CD8-positive, alpha-beta memory T cell (primary cell): ENCODE results near the gene CACHD1. TPM values are rescaled to one million over a fixed set of nuclear protein-coding genes. Genes with fewer than 3 reads are reported as not detected.
A peak's percentile ranks its signal among the peaks of the same experiment; 100 is the strongest.
"Not testable (repeated sequence)": the region's sequence is repeated elsewhere in the genome, so short reads cannot be mapped to it uniquely, and the experiment has no call there.

Experiments
- CTCF ChIA-PET: fragments of 350-600 bp; sonication (Branson Sonifier 250); formaldehyde crosslinking; loops from one replicate; lab custom pipeline; 2021; ENCODE audit warnings: antibody characterized with exemption; lab: Charles Lee
- POLR2A ChIA-PET: fragments of 350-600 bp; sonication (Branson Sonifier 250); formaldehyde crosslinking; loops from one replicate; lab custom pipeline; 2021; ENCODE audit warnings: antibody characterized with exemption; lab: Charles Lee
- DNase-seq, 5 donors: peaks; one replicate each; pipeline versions ENCODE4 v3.0.0 to v3.0.0-alpha.2; 2020 to 2022; ENCODE audit warnings: mixed read lengths in 1 of 5
- H3K27ac ChIP-seq: one replicate; pipeline ENCODE4 v1.7.0; 2013; ENCODE audit warnings: low read depth, mild to moderate bottlenecking, low read length, moderate library complexity
- H3K27me3 ChIP-seq: 2 replicates; pipeline ENCODE4 v1.7.0; 2013; ENCODE audit warnings: low read length, mild to moderate bottlenecking; ENCODE audit not compliant: insufficient read depth, poor library complexity, severe bottlenecking
- H3K36me3 ChIP-seq: 2 replicates; pipeline ENCODE4 v1.7.0; 2013; ENCODE audit warnings: mild to moderate bottlenecking, low read length, moderate library complexity; ENCODE audit not compliant: insufficient read depth
- H3K4me1 ChIP-seq: 2 replicates; pipeline ENCODE4 v1.7.0; 2013; ENCODE audit warnings: mild to moderate bottlenecking, low read length, moderate library complexity; ENCODE audit not compliant: insufficient read depth
- H3K4me3 ChIP-seq: 2 replicates; pipeline ENCODE4 v1.7.0; 2013; ENCODE audit warnings: mild to moderate bottlenecking, low read length
- H3K9me3 ChIP-seq: 2 replicates; pipeline ENCODE4 v1.7.0; 2013; ENCODE audit warnings: mild to moderate bottlenecking, low read length
- H3K27ac Mint-ChIP-seq, 8 donors: one replicate each; pipeline ENCODE4 v1.8.0; 2020 to 2021; ENCODE audit warnings: mixed read lengths in 8 of 8, mild to moderate bottlenecking in 6 of 8, inconsistent platforms in 3 of 8, moderate library complexity in 3 of 8
- H3K27me3 Mint-ChIP-seq, 2 donors: one replicate each; pipeline ENCODE4 v1.8.0; 2020 to 2021; ENCODE audit warnings: mixed read lengths in 2 of 2, mild to moderate bottlenecking in 1 of 2, moderate library complexity in 1 of 2
- H3K36me3 Mint-ChIP-seq, 3 donors: one replicate each; pipeline ENCODE4 v1.8.0; 2020 to 2021; ENCODE audit warnings: mixed read lengths in 3 of 3, inconsistent platforms in 1 of 3, mild to moderate bottlenecking in 1 of 3
- H3K4me1 Mint-ChIP-seq, 3 donors: one replicate each; pipeline ENCODE4 v1.8.0; 2020 to 2021; ENCODE audit warnings: mixed read lengths in 3 of 3, inconsistent platforms in 1 of 3, mild to moderate bottlenecking in 1 of 3
- H3K4me3 Mint-ChIP-seq, 7 donors: one replicate each; pipeline ENCODE4 v1.8.0; 2020 to 2021; ENCODE audit warnings: mixed read lengths in 7 of 7, mild to moderate bottlenecking in 6 of 7, moderate library complexity in 4 of 7, inconsistent platforms in 2 of 7
- H3K9me3 Mint-ChIP-seq, 5 donors: one replicate each; pipeline ENCODE4 v1.8.0; 2020 to 2022; ENCODE audit warnings: mixed read lengths in 5 of 5, mild to moderate bottlenecking in 3 of 5, moderate library complexity in 2 of 5, inconsistent platforms in 1 of 5
- polyA plus RNA-seq: library from polyadenylated mRNA; unstranded; fragments of 300-500 nt; fragmentation: Illumina TruSeq; gene quantifications from one replicate; pipeline ENCODE4 v1.2.3, GENCODE V29; 2021
- total RNA-seq, 2 experiments: library from RNA; stranded (reverse); gene quantifications; one replicate each; pipeline ENCODE4 v1.2.3, GENCODE V29; 2021

CACHD1 gene
- total and polyA plus RNA-seq, 3 experiments from 2014 or later = 0.35 TPM; not detected in 1

- Mint-ChIP-seq H3K27ac (no peak overlapping the region), H3K4me3 (no peak overlapping the region), H3K36me3 (peaks cover 0 to 2% (median 0%) of the 10 kb centered on the region in 3 donors), H3K27me3 (peaks cover 4 to 33% of the 10 kb centered on the region in 2 donors), H3K4me1 (no peaks in the 10 kb centered on the region), H3K9me3 (no peaks in the 10 kb centered on the region)
- no peaks in the 10 kb centered on the region for H3K27me3 ChIP-seq
- H3K9me3 ChIP-seq = no peaks in the 10 kb centered on the region
- H3K36me3 ChIP-seq = no peaks in the 10 kb centered on the region
- CTCF ChIA-PET = interaction anchor here (1.7 kb wide), 1 partner anchor 128 kb away, joined by 3 read pairs; no protein-coding TSS in a partner anchor
- no peaks in the 10 kb centered on the region for H3K4me1 ChIP-seq
- no peak overlapping the region for H3K27ac ChIP-seq
- POLR2A ChIA-PET = no interaction called here
- H3K4me3 ChIP-seq = no peak overlapping the region
- DNase-seq = no peak
Observed at GRCh38 chr1:64696879-64697278, 226.9 kb downstream of the CACHD1 start.

- no peak for DNase-seq
- Mint-ChIP-seq H3K27me3 (peaks cover 7 to 42% of the 10 kb centered on the region in 2 donors), H3K4me1 (no peaks in the 10 kb centered on the region), H3K4me3 (no peak overlapping the region), H3K27ac (no peak overlapping the region), H3K9me3 (peaks cover 0 to 5% (median 0%) of the 10 kb centered on the region in 5 donors), H3K36me3 (peaks cover 0 to 2% (median 0%) of the 10 kb centered on the region in 3 donors)
- Histone ChIP-seq H3K27me3 (no peaks in the 10 kb centered on the region), H3K4me3 (no peak overlapping the region), H3K9me3 (no peaks in the 10 kb centered on the region), H3K4me1 (no peaks in the 10 kb centered on the region), H3K27ac (no peak overlapping the region), H3K36me3 (no peaks in the 10 kb centered on the region)
- POLR2A ChIA-PET = interaction anchor here (0.6 kb wide), 1 partner anchor 451 kb away, joined by 4 read pairs; no protein-coding TSS in a partner anchor
- CTCF ChIA-PET = interaction anchor here (1.1 kb wide), 1 partner anchor 10 kb away, joined by 3 read pairs; no protein-coding TSS in a partner anchor
Observed at GRCh38 chr1:64699327-64699726, 229.4 kb downstream of the CACHD1 start.

- H3K4me1 Mint-ChIP-seq = no peaks in the 10 kb centered on the region
- H3K9me3 Mint-ChIP-seq = peaks cover 0 to 5% (median 0%) of the 10 kb centered on the region in 5 donors
- H3K36me3 Mint-ChIP-seq = peaks cover 0 to 2% (median 0%) of the 10 kb centered on the region in 3 donors
- no peak for DNase-seq
- H3K9me3 ChIP-seq = no peaks in the 10 kb centered on the region
- peaks cover 4 to 38% of the 10 kb centered on the region in 2 donors for H3K27me3 Mint-ChIP-seq
- no peak overlapping the region for H3K27ac ChIP-seq
- ChIA-PET CTCF (no interaction called here), POLR2A (no interaction called here)
- no peak overlapping the region for H3K4me3 Mint-ChIP-seq
- H3K27me3 ChIP-seq = no peaks in the 10 kb centered on the region
- H3K36me3 ChIP-seq = no peaks in the 10 kb centered on the region
- no peaks in the 10 kb centered on the region for H3K4me1 ChIP-seq
- no peak overlapping the region for H3K4me3 ChIP-seq
- no peak overlapping the region for H3K27ac Mint-ChIP-seq
Observed at GRCh38 chr1:64701071-64701470, 231.1 kb downstream of the CACHD1 start.

GRCh38 chr1:64701886-64702285, 232.0 kb downstream of the CACHD1 start:
- ChIA-PET POLR2A (no interaction called here), CTCF (no interaction called here)
- Mint-ChIP-seq H3K4me3 (no peak overlapping the region), H3K4me1 (no peaks in the 10 kb centered on the region), H3K27me3 (peaks cover 4 to 38% of the 10 kb centered on the region in 2 donors), H3K9me3 (peaks cover 0 to 5% (median 0%) of the 10 kb centered on the region in 5 donors), H3K27ac (peak overlapping the region in 1 of 8 donors; percentile 51), H3K36me3 (peaks cover 0 to 2% (median 0%) of the 10 kb centered on the region in 3 donors)
- no peaks in the 10 kb centered on the region for H3K9me3 ChIP-seq
- H3K36me3 ChIP-seq = no peaks in the 10 kb centered on the region
- H3K27me3 ChIP-seq = no peaks in the 10 kb centered on the region
- H3K4me1 ChIP-seq = no peaks in the 10 kb centered on the region
- DNase-seq = no peak
- H3K27ac ChIP-seq = no peak overlapping the region
- H3K4me3 ChIP-seq = no peak overlapping the region

GRCh38 chr1:64702670-64703069, 232.7 kb downstream of the CACHD1 start:
- peaks cover 4 to 38% of the 10 kb centered on the region in 2 donors for H3K27me3 Mint-ChIP-seq
- H3K4me1 Mint-ChIP-seq, H3K27ac Mint-ChIP-seq, H3K9me3 ChIP-seq, H3K27me3 ChIP-seq, H3K9me3 Mint-ChIP-seq, POLR2A ChIA-PET, H3K4me1 ChIP-seq, H3K36me3 ChIP-seq, DNase-seq, H3K36me3 Mint-ChIP-seq, H3K27ac ChIP-seq, H3K4me3 ChIP-seq, CTCF ChIA-PET, H3K4me3 Mint-ChIP-seq: not testable (repeated sequence)

- Mint-ChIP-seq H3K4me3 (no peak overlapping the region), H3K36me3 (peaks cover 0 to 2% (median 0%) of the 10 kb centered on the region in 3 donors), H3K4me1 (no peaks in the 10 kb centered on the region), H3K27ac (no peak overlapping the region), H3K9me3 (peaks cover 0 to 5% (median 0%) of the 10 kb centered on the region in 5 donors), H3K27me3 (peaks cover 2 to 38% of the 10 kb centered on the region in 2 donors)
- H3K4me3 ChIP-seq = no peak overlapping the region
- H3K9me3 ChIP-seq = no peaks in the 10 kb centered on the region
- no peaks in the 10 kb centered on the region for H3K27me3 ChIP-seq
- no peaks in the 10 kb centered on the region for H3K4me1 ChIP-seq
- no peak for DNase-seq
- CTCF ChIA-PET = interaction anchor here (0.7 kb wide), 1 partner anchor 14 kb away, joined by 3 read pairs; no protein-coding TSS in a partner anchor
- POLR2A ChIA-PET = no interaction called here
- no peak overlapping the region for H3K27ac ChIP-seq
- no peaks in the 10 kb centered on the region for H3K36me3 ChIP-seq
Observed at GRCh38 chr1:64703600-64703999, 233.7 kb downstream of the CACHD1 start.

- ChIA-PET POLR2A (no interaction called here), CTCF (no interaction called here)
- H3K4me1 ChIP-seq = no peaks in the 10 kb centered on the region
- Mint-ChIP-seq H3K36me3 (peaks cover 0 to 2% (median 0%) of the 10 kb centered on the region in 3 donors), H3K4me1 (no peaks in the 10 kb centered on the region), H3K27me3 (peaks cover 2 to 28% of the 10 kb centered on the region in 2 donors), H3K4me3 (no peak overlapping the region), H3K27ac (no peak overlapping the region), H3K9me3 (peaks cover 0 to 5% (median 0%) of the 10 kb centered on the region in 5 donors)
- no peaks in the 10 kb centered on the region for H3K27me3 ChIP-seq
- H3K36me3 ChIP-seq = no peaks in the 10 kb centered on the region
- no peak for DNase-seq
- no peaks in the 10 kb centered on the region for H3K9me3 ChIP-seq
- H3K4me3 ChIP-seq = no peak overlapping the region
- no peak overlapping the region for H3K27ac ChIP-seq
Observed at GRCh38 chr1:64705591-64705990, 235.7 kb downstream of the CACHD1 start.

- Mint-ChIP-seq H3K4me1 (no peaks in the 10 kb centered on the region), H3K36me3 (no peaks in the 10 kb centered on the region), H3K27ac (no peak overlapping the region), H3K27me3 (peaks cover 2 to 22% of the 10 kb centered on the region in 2 donors), H3K9me3 (no peaks in the 10 kb centered on the region), H3K4me3 (no peak overlapping the region)
- no peak overlapping the region for H3K27ac ChIP-seq
- H3K4me1 ChIP-seq = no peaks in the 10 kb centered on the region
- no peaks in the 10 kb centered on the region for H3K36me3 ChIP-seq
- ChIA-PET CTCF (no interaction called here), POLR2A (no interaction called here)
- H3K4me3 ChIP-seq = no peak overlapping the region
- DNase-seq = no peak
- H3K27me3 ChIP-seq = no peaks in the 10 kb centered on the region
- H3K9me3 ChIP-seq = no peaks in the 10 kb centered on the region
Observed at GRCh38 chr1:64711266-64711665, 241.3 kb downstream of the CACHD1 start.
